WTC11 (cell line): Measurements from ENCODE around the gene PRKCE. TPM values are rescaled to one million over a fixed set of nuclear protein-coding genes. Genes with fewer than 3 reads are reported as not detected.

Experiments used
- JAZF1 ChIP-seq: fragments of 250-450 bp; sonication (Bioruptor Pico); IDR thresholded peaks from 2 replicates; pipeline ENCODE4 v1.9.0; 2021; ENCODE audit warnings: moderate library complexity, mild to moderate bottlenecking, inconsistent platforms
- PRRX2 ChIP-seq: fragments of 250-450 bp; sonication (Bioruptor Pico); IDR thresholded peaks from 2 replicates; pipeline ENCODE4 v1.8.0; 2021; ENCODE audit warnings: mild to moderate bottlenecking
- total RNA-seq: library from RNA; stranded (reverse); gene quantifications from 3 replicates; pipeline ENCODE4 v1.2.3, GENCODE V29; 2021

Gene PRKCE
- total RNA-seq, 1 experiment from 2014 or later, result 5.8 TPM

- TF ChIP-seq JAZF1, result no peak
- no peak for TF ChIP-seq PRRX2 (CRISPR knock-in tag)
These were observed 585.7 kb downstream of the PRKCE start (continued) for GRCh38 chr2:46236876-46237859.

Other genes starting within 250 kb of the PRKCE start
- gene SRBD1, start 40.4 kb upstream of the PRKCE start, total RNA-seq, result 19.1 to 23.4 TPM (median 22.8 TPM) in 3 replicates